Body of pancreas (tissue), 4 donors: ENCODE data around the gene LMNA.

Source experiments
- CTCF ChIP-seq, 7 experiments: fragments of 450-650 bp in 4 of 7; fragments of 200-600 bp in 3 of 7; sonication (generic) in 3 of 7; IDR thresholded peaks; one replicate each; pipeline ENCODE4 v1.5.1; 2016 to 2019; ENCODE audit warnings: antibody characterized with exemption in 7 of 7
- POLR2A ChIP-seq, 3 donors: fragments of 450-650 bp; IDR thresholded peaks; one replicate each; pipeline ENCODE4 v1.6.1; 2016; ENCODE audit warnings: antibody characterized with exemption in 3 of 3, mild to moderate bottlenecking in 2 of 3

GRCh38 chr1:156104861-156105832 lies 9.4 kb upstream of the LMNA start:
- TF ChIP-seq CTCF (IDR thresholded peaks at IDR 0.05) (no peak), POLR2A (IDR thresholded peaks at IDR 0.05) (no peak)
